Transverse colon (tissue), 4 donors: Measurements from ENCODE around the gene CELSR2. TPM values are rescaled to one million over a fixed set of nuclear protein-coding genes. Genes with fewer than 3 reads are reported as not detected.
"Not testable (repeated sequence)": the region's sequence is repeated elsewhere in the genome, so short reads cannot be mapped to it uniquely, and the experiment has no call there.

ENCODE experiments used
- DNase-seq: peaks from one replicate; pipeline ENCODE4 v3.0.0-alpha.2; 2019
- H3K27ac ChIP-seq, 4 donors: fragments of 200-600 bp; sonication (generic); 2 replicates each; pipeline ENCODE4 v1.5.1; 2016 to 2018; ENCODE audit warnings: inconsistent platforms in 4 of 4
- H3K27me3 ChIP-seq: fragments of 200-600 bp; sonication (generic); 2 replicates; pipeline ENCODE4 v1.5.1; 2017; ENCODE audit warnings: inconsistent platforms
- H3K36me3 ChIP-seq, 4 donors: fragments of 200-600 bp; sonication (generic); 2 replicates each; pipeline ENCODE4 v1.5.1; 2017 to 2019; ENCODE audit warnings: inconsistent platforms in 4 of 4
- H3K4me1 ChIP-seq, 4 donors: fragments of 200-600 bp; sonication (generic); 2 replicates each; pipeline ENCODE4 v1.5.1; 2017 to 2020; ENCODE audit warnings: inconsistent platforms in 4 of 4
- H3K4me3 ChIP-seq, 4 donors: fragments of 200-600 bp; sonication (generic); 1 replicate in 1 of 4; 2 replicates in 3 of 4; pipeline versions ENCODE4 v1.5.1 to v1.6.1; 2017 to 2019; ENCODE audit warnings: inconsistent platforms in 4 of 4
- H3K9me3 ChIP-seq, 2 donors: fragments of 200-600 bp; sonication (generic); 2 replicates each; pipeline ENCODE4 v1.5.1; 2017 to 2019; ENCODE audit warnings: inconsistent platforms in 2 of 2
- EP300 ChIP-seq: sonication (generic); formaldehyde crosslinking; IDR thresholded peaks from one replicate; pipeline ENCODE4 v1.6.1; 2017; ENCODE audit warnings: antibody characterized with exemption, low read depth
- POLR2A ChIP-seq: fragments of 450-650 bp; IDR thresholded peaks from one replicate; pipeline ENCODE4 v1.6.1; 2016; ENCODE audit warnings: antibody characterized with exemption, mild to moderate bottlenecking, moderate library complexity
- POLR2AphosphoS5 ChIP-seq, 3 donors: sonication (generic); formaldehyde crosslinking; IDR thresholded peaks; one replicate each; pipeline ENCODE4 v1.6.1; 2016; ENCODE audit warnings: antibody characterized with exemption in 3 of 3
- WGBS, 2 donors: methylation state at CpG; one replicate each; pipeline ENCODE4 v1.1.5; 2018; ENCODE audit warnings: low coverage in 1 of 2; 5-methylcytosine and 5-hydroxymethylcytosine counted together
- in situ Hi-C, 4 donors: fragments of 200-750 bp; cut with MboI; loops; one replicate each; pipeline versions ENCODE4 v1.15.0 to v1.15.1; 2017; ENCODE audit warnings: low sequenced_read_pairs in 3 of 4, low pct_ligation_motif_present in 1 of 4, low pct_unique_long_range_greater_than_20kb in 1 of 4
- intact Hi-C: fragments of 100-400 bp; cut with DNase I; formaldehyde crosslinking; loops from one replicate; pipeline ENCODE4 v1.15.1; 2023; ENCODE audit warnings: low total_unique reads
- total RNA-seq, 4 donors: library from RNA; depleted of rRNA; stranded (reverse); fragments of >200 nt; gene quantifications; one replicate each; pipeline ENCODE4 v1.1.0, GENCODE V29; 2016
- TF ChIP-seq, protein P1 (sequence below), 5 experiments: fragments of 200-600 bp in 3 of 5; fragments of 450-650 bp in 2 of 5; sonication (generic) in 3 of 5; IDR thresholded peaks; 1 replicate in 2 of 5; 2 replicates in 3 of 5; pipeline ENCODE4 v1.5.1; 2016 to 2017; ENCODE audit warnings: antibody characterized with exemption in 5 of 5, inconsistent platforms in 3 of 5, mild to moderate bottlenecking in 2 of 5, moderate library complexity in 1 of 5

CELSR2 gene
- total RNA-seq, 4 donors from 2014 or later = 1.8 to 3.7 (median 3.2) TPM

- intact Hi-C loops = loop anchor here (5.0 kb wide), 1 partner anchor 114 kb away; the partner anchor contains the start of gene SORT1
- Histone ChIP-seq H3K4me3 (peak within 1 kb of the TSS; percentile 39 to 52 (median 52)), H3K4me1 (peaks cover 8 to 23% (median 19%) of the 10 kb centered on the region in 4 donors), H3K36me3 (no peaks in the 10 kb centered on the region), H3K27ac (peak within 1 kb of the TSS; percentile 87 to 96 (median 90)), H3K9me3 (no peaks in the 10 kb centered on the region), H3K27me3 (no peaks in the 10 kb centered on the region)
- DNase-seq = peak; percentile 97
- in situ Hi-C loops = loop anchor here in 1 of 4 donors (25.0 kb wide), 1 partner anchor 129 kb away; no protein-coding TSS in a partner anchor
- TF ChIP-seq EP300 (no peak), POLR2AphosphoS5 (IDR thresholded peaks at IDR 0.05) (peak; percentile 86 to 88 (median 87)), POLR2A (peak; percentile 72)
- TF ChIP-seq, protein P1, sequence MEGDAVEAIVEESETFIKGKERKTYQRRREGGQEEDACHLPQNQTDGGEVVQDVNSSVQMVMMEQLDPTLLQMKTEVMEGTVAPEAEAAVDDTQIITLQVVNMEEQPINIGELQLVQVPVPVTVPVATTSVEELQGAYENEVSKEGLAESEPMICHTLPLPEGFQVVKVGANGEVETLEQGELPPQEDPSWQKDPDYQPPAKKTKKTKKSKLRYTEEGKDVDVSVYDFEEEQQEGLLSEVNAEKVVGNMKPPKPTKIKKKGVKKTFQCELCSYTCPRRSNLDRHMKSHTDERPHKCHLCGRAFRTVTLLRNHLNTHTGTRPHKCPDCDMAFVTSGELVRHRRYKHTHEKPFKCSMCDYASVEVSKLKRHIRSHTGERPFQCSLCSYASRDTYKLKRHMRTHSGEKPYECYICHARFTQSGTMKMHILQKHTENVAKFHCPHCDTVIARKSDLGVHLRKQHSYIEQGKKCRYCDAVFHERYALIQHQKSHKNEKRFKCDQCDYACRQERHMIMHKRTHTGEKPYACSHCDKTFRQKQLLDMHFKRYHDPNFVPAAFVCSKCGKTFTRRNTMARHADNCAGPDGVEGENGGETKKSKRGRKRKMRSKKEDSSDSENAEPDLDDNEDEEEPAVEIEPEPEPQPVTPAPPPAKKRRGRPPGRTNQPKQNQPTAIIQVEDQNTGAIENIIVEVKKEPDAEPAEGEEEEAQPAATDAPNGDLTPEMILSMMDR (IDR thresholded peaks at IDR 0.05) = peak; percentile 35 to 90 (median 65)
- WGBS, 2 donors = 1 to 5% methylated on average over 8 to 46 of the region's 56 CpGs
These were observed 33.8 kb downstream of the CELSR2 start, which contains the start of gene PSRC1 for GRCh38 chr1:109282952-109283747. Gene PSRC1, minus strand, starts transcription at chr1:109283145.

GRCh38 chr1:109283748-109284600 lies 34.6 kb downstream of the CELSR2 start:
- Histone ChIP-seq H3K36me3 (no peaks in the 10 kb centered on the region), H3K9me3 (no peaks in the 10 kb centered on the region), H3K4me3 (peak overlapping the region; percentile 33 to 52 (median 52)), H3K4me1 (peaks cover 8 to 23% (median 19%) of the 10 kb centered on the region in 4 donors), H3K27ac (peak overlapping the region; percentile 87 to 96 (median 90)), H3K27me3 (no peaks in the 10 kb centered on the region)
- TF ChIP-seq POLR2A = no peak
- TF ChIP-seq POLR2AphosphoS5 (IDR thresholded peaks at IDR 0.05) = no peak
- TF ChIP-seq, protein P1 (IDR thresholded peaks at IDR 0.05) = no peak
- TF ChIP-seq EP300 = no peak
- no peak for DNase-seq
- intact Hi-C loops = loop anchor here (5.0 kb wide), 1 partner anchor 113 kb away; the partner anchor contains the start of gene SORT1
- 45 to 55% methylated on average over 13 to 17 of the region's 17 CpGs for WGBS, 2 donors
- in situ Hi-C loops = loop anchor here in 1 of 4 donors (25.0 kb wide), 1 partner anchor 128 kb away; no protein-coding TSS in a partner anchor

DNA sequence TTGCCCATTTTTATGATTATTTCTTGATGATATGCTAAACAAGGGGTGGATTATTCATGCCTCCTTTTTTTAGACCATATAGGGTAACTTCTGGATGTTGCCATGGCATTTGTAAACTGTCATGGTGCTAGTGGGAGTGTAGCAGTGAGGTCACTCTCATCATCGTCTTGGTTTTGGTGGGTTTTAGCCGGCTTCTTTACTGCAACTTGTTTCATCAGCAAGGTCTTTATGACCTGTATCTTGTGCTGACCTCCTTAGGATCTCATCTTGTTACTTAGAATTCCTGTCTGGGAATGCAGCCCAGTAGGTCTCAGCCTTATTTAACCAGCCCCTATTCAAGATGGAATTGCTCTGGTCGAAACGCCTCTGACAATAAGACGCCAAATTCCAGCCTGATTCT lies 37.4 kb downstream of the CELSR2 start:
- H3K4me3 ChIP-seq, H3K27me3 ChIP-seq, intact Hi-C loops, H3K9me3 ChIP-seq, DNase-seq, H3K36me3 ChIP-seq, H3K27ac ChIP-seq: not testable (repeated sequence)
- 81 to 88% methylated on average over 5 of the region's 5 CpGs for WGBS, 2 donors
- in situ Hi-C loops = loop anchor here in 1 of 4 donors (25.0 kb wide), 1 partner anchor 126 kb away; no protein-coding TSS in a partner anchor
- peaks cover 8 to 19% (median 17%) of the 10 kb centered on the region in 4 donors for H3K4me1 ChIP-seq

GRCh38 chr1:109290137-109290536 lies 40.8 kb downstream of the CELSR2 start:
- intact Hi-C loops (no loop called here), in situ Hi-C loops (loop anchor here in 1 of 4 donors (25.0 kb wide), 1 partner anchor 122 kb away; no protein-coding TSS in a partner anchor)
- Histone ChIP-seq H3K4me1 (no peaks in the 10 kb centered on the region), H3K9me3 (no peaks in the 10 kb centered on the region), H3K27ac (no peak overlapping the region), H3K27me3 (no peaks in the 10 kb centered on the region), H3K36me3 (no peaks in the 10 kb centered on the region), H3K4me3 (no peak overlapping the region)
- no peak for DNase-seq
- TF ChIP-seq POLR2AphosphoS5 (IDR thresholded peaks at IDR 0.05) (no peak), POLR2A (no peak), EP300 (no peak)
- TF ChIP-seq, protein P1 (IDR thresholded peaks at IDR 0.05) = no peak
- 89 to 93% methylated on average over 1 of the region's 1 CpG for WGBS, 2 donors
